ENCODE results near the gene CLCN7. TPM values are rescaled to one million over a fixed set of nuclear protein-coding genes. Genes with fewer than 3 reads are reported as not detected.

Gene CLCN7
- total RNA-seq, 1 donor from 2014 or later = 11.5 TPM

DNA sequence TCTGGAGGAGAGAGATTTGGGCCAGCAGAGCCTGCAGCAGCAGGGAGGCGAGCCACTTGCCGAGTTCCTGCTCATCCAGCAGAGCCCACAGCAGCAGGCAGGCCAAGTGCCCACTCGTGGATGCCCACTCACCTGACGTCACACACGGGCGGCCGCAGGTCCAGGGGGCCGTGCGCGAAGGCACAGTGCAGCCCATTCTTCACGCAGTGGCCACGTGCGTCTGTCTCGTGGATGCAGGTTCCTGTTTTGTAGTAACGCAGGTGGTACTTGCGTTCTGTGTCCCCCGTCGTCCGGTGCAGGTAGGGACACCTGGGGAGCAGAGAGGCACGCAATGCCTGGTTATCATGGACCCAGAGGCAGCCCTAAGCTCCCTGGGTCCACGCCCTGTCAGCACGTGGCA is 71.8 kb downstream of the CLCN7 start:
- H3K27ac ChIP-seq = no peak overlapping the region
- H3K4me3 ChIP-seq = no peak overlapping the region
- H4K20me1 ChIP-seq (ENCODE audit: low read depth) = peaks cover 18% of the 10 kb centered on the region
- Mint-ChIP-seq H3K27me3 (ENCODE audit: insufficient read depth, low read depth) (peaks cover 6% of the 10 kb centered on the region), H3K27ac (no peak overlapping the region), H3K4me3 (no peak overlapping the region), H3K4me1 (peaks cover 3% of the 10 kb centered on the region), H3K9me3 (no peaks in the 10 kb centered on the region), H3K36me3 (peaks cover 3% of the 10 kb centered on the region)
- peaks cover 26% of the 10 kb centered on the region for H3K79me2 ChIP-seq (ENCODE audit: low read depth)
- DNase-seq (ENCODE audit: low spot score) = no peak
- no peaks in the 10 kb centered on the region for H3K27me3 ChIP-seq
- no peaks in the 10 kb centered on the region for H3K9me3 ChIP-seq (ENCODE audit: low read depth)
- H3K4me1 ChIP-seq = peaks cover 3% of the 10 kb centered on the region
- no peak overlapping the region for H3K9ac ChIP-seq
- H3K4me2 ChIP-seq = no peak overlapping the region
- TF ChIP-seq, protein P1, sequence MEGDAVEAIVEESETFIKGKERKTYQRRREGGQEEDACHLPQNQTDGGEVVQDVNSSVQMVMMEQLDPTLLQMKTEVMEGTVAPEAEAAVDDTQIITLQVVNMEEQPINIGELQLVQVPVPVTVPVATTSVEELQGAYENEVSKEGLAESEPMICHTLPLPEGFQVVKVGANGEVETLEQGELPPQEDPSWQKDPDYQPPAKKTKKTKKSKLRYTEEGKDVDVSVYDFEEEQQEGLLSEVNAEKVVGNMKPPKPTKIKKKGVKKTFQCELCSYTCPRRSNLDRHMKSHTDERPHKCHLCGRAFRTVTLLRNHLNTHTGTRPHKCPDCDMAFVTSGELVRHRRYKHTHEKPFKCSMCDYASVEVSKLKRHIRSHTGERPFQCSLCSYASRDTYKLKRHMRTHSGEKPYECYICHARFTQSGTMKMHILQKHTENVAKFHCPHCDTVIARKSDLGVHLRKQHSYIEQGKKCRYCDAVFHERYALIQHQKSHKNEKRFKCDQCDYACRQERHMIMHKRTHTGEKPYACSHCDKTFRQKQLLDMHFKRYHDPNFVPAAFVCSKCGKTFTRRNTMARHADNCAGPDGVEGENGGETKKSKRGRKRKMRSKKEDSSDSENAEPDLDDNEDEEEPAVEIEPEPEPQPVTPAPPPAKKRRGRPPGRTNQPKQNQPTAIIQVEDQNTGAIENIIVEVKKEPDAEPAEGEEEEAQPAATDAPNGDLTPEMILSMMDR (IDR thresholded peaks at IDR 0.05) = no peak
- TF ChIP-seq EZH2phosphoT487 (IDR thresholded peaks at IDR 0.05) (no peak), EZH2 (IDR thresholded peaks at IDR 0.05) (no peak)
- no peaks in the 10 kb centered on the region for H3K36me3 ChIP-seq
- no peak overlapping the region for H2AFZ ChIP-seq (replicated peaks)
- peaks cover 5% of the 10 kb centered on the region for H3F3A ChIP-seq (ENCODE audit: low read depth)

DNA sequence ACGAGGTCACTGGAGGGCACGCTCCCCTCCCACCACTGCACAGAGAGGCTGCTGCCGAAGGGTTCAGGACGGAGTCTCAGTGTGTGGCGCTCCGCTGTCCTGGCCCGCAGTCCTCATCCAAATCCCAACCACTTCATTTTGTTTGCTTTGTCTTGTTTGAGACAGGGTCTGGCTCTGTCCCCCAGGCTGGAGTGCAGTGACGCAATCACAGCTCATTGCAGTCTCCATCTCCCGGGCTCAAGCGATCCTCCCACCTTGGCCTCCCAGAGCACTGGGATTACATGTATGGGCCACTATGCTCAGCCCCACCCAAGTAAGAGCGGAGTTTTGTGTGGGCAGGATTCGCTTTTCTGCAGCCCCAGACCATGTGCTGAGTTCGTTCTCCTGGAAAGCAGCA is 73.1 kb downstream of the CLCN7 start:
- H3K9ac ChIP-seq = no peak overlapping the region
- no peak overlapping the region for H3K4me3 ChIP-seq
- H3K27me3 ChIP-seq = no peaks in the 10 kb centered on the region
- no peak overlapping the region for H2AFZ ChIP-seq (replicated peaks)
- H3K4me1 ChIP-seq = no peaks in the 10 kb centered on the region
- DNase-seq (ENCODE audit: low spot score) = no peak
- no peak overlapping the region for H3K4me3 Mint-ChIP-seq
- TF ChIP-seq EZH2phosphoT487 (IDR thresholded peaks at IDR 0.05) = no peak
- peak overlapping the region; percentile 21 for H3K27ac Mint-ChIP-seq
- H3K79me2 ChIP-seq (ENCODE audit: low read depth) = peaks cover 14% of the 10 kb centered on the region
- no peaks in the 10 kb centered on the region for H3K36me3 ChIP-seq
- peaks cover 6% of the 10 kb centered on the region for H4K20me1 ChIP-seq (ENCODE audit: low read depth)
- H3K9me3 ChIP-seq (ENCODE audit: low read depth) = no peaks in the 10 kb centered on the region
- H3K36me3 Mint-ChIP-seq = peaks cover 4% of the 10 kb centered on the region
- H3K9me3 Mint-ChIP-seq = no peaks in the 10 kb centered on the region
- peaks cover 6% of the 10 kb centered on the region for H3K27me3 Mint-ChIP-seq (ENCODE audit: insufficient read depth, low read depth)
- H3K4me1 Mint-ChIP-seq = no peaks in the 10 kb centered on the region
- H3K4me2 ChIP-seq = no peak overlapping the region
- H3K27ac ChIP-seq = no peak overlapping the region
- H3F3A ChIP-seq (ENCODE audit: low read depth) = no peaks in the 10 kb centered on the region

DNA sequence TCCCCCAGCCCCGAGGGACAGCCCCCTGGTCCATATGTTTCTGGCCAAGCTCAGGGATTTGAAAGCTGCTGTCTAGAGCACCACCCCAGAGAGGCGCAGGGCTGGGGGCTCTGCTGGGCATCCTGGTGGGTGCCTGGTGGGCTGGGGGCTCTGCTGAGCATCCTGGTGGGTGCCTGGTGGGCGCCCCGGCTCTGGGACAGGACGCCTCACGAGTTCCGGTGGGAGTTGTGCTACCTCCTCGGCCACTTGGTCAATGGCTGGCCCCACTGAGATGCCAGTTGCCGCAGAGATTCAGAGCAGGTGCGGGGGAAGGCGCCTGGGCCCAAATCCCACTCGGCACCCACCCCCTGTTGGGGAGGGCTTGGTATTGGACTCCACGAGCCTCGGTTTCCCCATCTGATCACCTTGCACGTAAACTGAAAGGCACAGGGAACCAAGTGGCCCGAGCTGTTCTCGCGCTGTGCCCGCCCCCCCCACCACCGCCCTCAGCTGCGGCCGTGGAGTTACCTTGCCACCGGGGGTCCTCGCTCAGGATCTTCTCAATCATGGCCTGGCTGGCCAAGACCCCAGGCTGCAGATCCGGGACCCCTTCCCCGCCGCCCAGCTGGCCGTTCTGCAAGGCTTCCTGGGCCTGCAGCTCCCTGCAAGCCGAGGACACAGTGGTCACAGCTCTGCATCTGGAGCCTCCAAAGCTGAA is 73.6 kb downstream of the CLCN7 start:
- Histone ChIP-seq H3K4me1 (no peaks in the 10 kb centered on the region), H4K20me1 (ENCODE audit: low read depth) (peaks cover 5% of the 10 kb centered on the region), H3K4me2 (no peak overlapping the region), H3K9me3 (ENCODE audit: low read depth) (no peaks in the 10 kb centered on the region), H3K4me3 (no peak overlapping the region), H3F3A (ENCODE audit: low read depth) (no peaks in the 10 kb centered on the region), H3K79me2 (ENCODE audit: low read depth) (peaks cover 8% of the 10 kb centered on the region), H3K27ac (no peak overlapping the region), H3K9ac (no peak overlapping the region), H2AFZ (replicated peaks) (no peak overlapping the region), H3K36me3 (no peaks in the 10 kb centered on the region), H3K27me3 (no peaks in the 10 kb centered on the region)
- Mint-ChIP-seq H3K27me3 (ENCODE audit: insufficient read depth, low read depth) (peaks cover 6% of the 10 kb centered on the region), H3K4me3 (no peak overlapping the region), H3K36me3 (peaks cover 5% of the 10 kb centered on the region), H3K9me3 (no peaks in the 10 kb centered on the region), H3K4me1 (no peaks in the 10 kb centered on the region), H3K27ac (no peak overlapping the region)
- DNase-seq (ENCODE audit: low spot score) = no peak
- TF ChIP-seq EZH2phosphoT487 (IDR thresholded peaks at IDR 0.05) = no peak
- TF ChIP-seq, protein P1 (IDR thresholded peaks at IDR 0.05) = no peak
- no peak for TF ChIP-seq EZH2 (IDR thresholded peaks at IDR 0.05)

DNA sequence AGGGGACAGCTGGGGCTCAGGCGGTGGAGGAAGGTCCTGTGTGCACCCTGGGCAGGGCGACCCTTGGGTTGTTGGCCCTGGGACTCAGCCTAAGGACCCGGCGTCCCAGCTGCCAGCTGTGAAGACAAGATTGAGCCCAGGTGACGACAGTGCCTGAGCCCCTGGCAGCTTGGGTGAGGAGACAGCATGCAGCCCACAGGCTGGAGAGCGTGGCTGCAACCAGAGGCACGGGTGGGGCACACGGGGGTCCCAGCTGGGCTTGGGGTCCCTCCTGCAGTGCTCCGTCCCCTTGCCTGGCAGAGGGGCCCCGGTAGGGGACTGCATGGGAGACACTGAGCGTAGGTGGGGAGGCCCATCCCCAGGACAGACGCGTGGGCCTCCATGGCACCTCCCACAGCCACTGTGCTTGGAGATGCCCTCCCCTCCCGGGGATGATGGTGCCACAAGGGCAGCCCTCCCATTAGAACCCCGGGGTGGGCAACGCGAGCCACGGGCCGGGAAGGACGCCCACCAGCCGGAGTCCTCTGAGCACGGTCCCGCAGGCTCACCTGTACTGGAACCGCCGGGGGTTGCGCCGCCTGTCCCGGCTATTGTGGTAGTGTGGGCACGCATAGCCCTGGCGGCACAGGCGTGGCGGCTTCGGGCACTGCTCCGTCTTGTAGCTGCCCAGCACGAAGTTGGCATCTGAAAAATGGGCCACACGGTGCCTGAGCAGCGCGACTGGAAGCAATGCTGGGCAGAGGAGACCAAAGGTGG is 75.8 kb downstream of the CLCN7 start:
- Histone ChIP-seq H3K27me3 (no peaks in the 10 kb centered on the region), H2AFZ (replicated peaks) (no peak overlapping the region), H3K4me3 (no peak overlapping the region), H3K4me2 (no peak overlapping the region), H3K79me2 (ENCODE audit: low read depth) (no peaks in the 10 kb centered on the region), H3K9ac (no peak overlapping the region), H4K20me1 (ENCODE audit: low read depth) (peaks cover 3% of the 10 kb centered on the region), H3K9me3 (ENCODE audit: low read depth) (no peaks in the 10 kb centered on the region), H3K27ac (no peak overlapping the region), H3K36me3 (no peaks in the 10 kb centered on the region), H3K4me1 (no peaks in the 10 kb centered on the region), H3F3A (ENCODE audit: low read depth) (no peaks in the 10 kb centered on the region)
- no peaks in the 10 kb centered on the region for H3K4me1 Mint-ChIP-seq
- H3K9me3 Mint-ChIP-seq = no peaks in the 10 kb centered on the region
- peaks cover 5% of the 10 kb centered on the region for H3K36me3 Mint-ChIP-seq
- TF ChIP-seq, protein P1 (IDR thresholded peaks at IDR 0.05) = no peak
- TF ChIP-seq EZH2phosphoT487 (IDR thresholded peaks at IDR 0.05) (no peak), EZH2 (IDR thresholded peaks at IDR 0.05) (no peak)
- no peak overlapping the region for H3K27ac Mint-ChIP-seq
- no peak overlapping the region for H3K4me3 Mint-ChIP-seq
- DNase-seq (ENCODE audit: low spot score) = no peak
- peaks cover 6% of the 10 kb centered on the region for H3K27me3 Mint-ChIP-seq (ENCODE audit: insufficient read depth, low read depth)

Data from neural progenitor cell (in vitro differentiated cells).